K562 (cell line): ENCODE data around the gene CDCP1. TPM values are rescaled to one million over a fixed set of nuclear protein-coding genes. Genes with fewer than 3 reads are reported as not detected.

Source experiments
- DIDO1 ChIP-seq: fragments of 450-650 bp; IDR thresholded peaks from 2 replicates; pipeline ENCODE4 v1.6.1; 2016; ENCODE audit warnings: low read depth, missing biosample characterization, missing genetic modification characterization
- FOSL1 ChIP-seq: fragments of 200-800 bp; sonication (Bioruptor generic); conservative IDR thresholded peaks from 2 replicates; pipeline ENCODE4 v1.6.1; 2016; ENCODE audit warnings: missing genetic modification characterization, missing compliant biosample characterization
- LCOR ChIP-seq: sonication (generic); formaldehyde crosslinking; IDR thresholded peaks from 2 replicates; pipeline ENCODE4 v1.8.0; 2022; ENCODE audit warnings: mild to moderate bottlenecking, missing genetic modification reagents
- MAZ ChIP-seq, 2 experiments: fragments of 450-650 bp in 1 of 2; sonication (generic) in 1 of 2; formaldehyde crosslinking; IDR thresholded peaks in 1 of 2; conservative IDR thresholded peaks in 1 of 2; 2 replicates each; pipeline versions ENCODE4 v1.4.0 to v1.5.0; 2020; ENCODE audit warnings: mild to moderate bottlenecking in 1 of 2, missing genetic modification reagents in 1 of 2
- MEF2D ChIP-seq: conservative IDR thresholded peaks from 2 replicates; pipeline ENCODE4 v1.6.1; 2016; ENCODE audit warnings: low read depth, missing genetic modification characterization, missing compliant biosample characterization
- MLLT1 ChIP-seq, 2 experiments: fragments of 450-650 bp; IDR thresholded peaks; 2 replicates each; pipeline ENCODE4 v1.6.1; 2016
- MTF1 ChIP-seq: fragments of 250-450 bp; sonication (Bioruptor Pico); IDR thresholded peaks from 2 replicates; pipeline ENCODE4 v1.9.0; 2021; ENCODE audit warnings: moderate library complexity, mild to moderate bottlenecking, inconsistent platforms, borderline replicate concordance
- NCOA2 ChIP-seq, 2 experiments: fragments of 450-650 bp; IDR thresholded peaks; 2 replicates each; pipeline ENCODE4 v1.6.1; 2018; ENCODE audit warnings: mild to moderate bottlenecking in 2 of 2, moderate library complexity in 1 of 2; ENCODE audit not compliant: partially characterized antibody in 2 of 2
- NR2F6 ChIP-seq: fragments of 450-650 bp; formaldehyde crosslinking; IDR thresholded peaks from 2 replicates; pipeline ENCODE4 v1.4.0; 2020; ENCODE audit warnings: mild to moderate bottlenecking
- POLR2A ChIP-seq: fragments of 450-650 bp; conservative IDR thresholded peaks from 2 replicates; pipeline ENCODE4 v1.6.1; 2016
- POLR2H ChIP-seq: IDR thresholded peaks from 2 replicates; pipeline ENCODE4 v1.6.1; 2016; ENCODE audit warnings: missing genetic modification characterization, low read depth, mild to moderate bottlenecking, control low read depth, missing compliant biosample characterization, moderate library complexity
- TCF15 ChIP-seq: fragments of 250-450 bp; sonication (Bioruptor Pico); IDR thresholded peaks from 2 replicates; pipeline ENCODE4 v1.8.0; 2022; ENCODE audit warnings: moderate library complexity, mild to moderate bottlenecking, inconsistent platforms
- ZBTB17 ChIP-seq: fragments of 450-650 bp; formaldehyde crosslinking; IDR thresholded peaks from 2 replicates; pipeline ENCODE4 v1.4.0; 2020; ENCODE audit warnings: mild to moderate bottlenecking
- ZNF592 ChIP-seq: fragments of 450-650 bp; IDR thresholded peaks from 2 replicates; pipeline ENCODE4 v1.6.1; 2017; ENCODE audit warnings: antibody characterized with exemption, mild to moderate bottlenecking
- polyA plus RNA-seq, 8 experiments: library from polyadenylated mRNA; depleted of rRNA in 4 of 8; stranded (reverse) in 5 of 8; unstranded in 3 of 8; fragments of >200 nt; fragmentation: Nextera tagmentation in 2 of 8; fragmentation: Illumina TruSeq in 1 of 8; extraction: Ambion mirVana in 2 of 8; extraction: Trizol in 1 of 8; gene quantifications; 2 replicates each; pipeline versions ENCODE4 v1.2.1 to v1.2.3, GENCODE V29; 2011 to 2014; ENCODE audit warnings: inconsistent platforms in 1 of 8, missing spikeins in 1 of 8
- total RNA-seq, 7 experiments: library from RNA; depleted of rRNA in 6 of 7; stranded (reverse); fragments of >200 nt in 6 of 7; fragmentation: Illumina TruSeq in 2 of 7; extraction: Trizol in 2 of 7; gene quantifications; 2 replicates each; pipeline versions ENCODE4 v1.2.1 to v1.2.3, GENCODE V29; 2011 to 2021; ENCODE audit warnings: low replicate concordance in 1 of 7
- TF ChIP-seq, protein P1 (sequence below), 2 experiments: fragments of 450-650 bp; IDR thresholded peaks; 2 replicates each; pipeline ENCODE4 v1.6.1; 2018; ENCODE audit warnings: mild to moderate bottlenecking in 2 of 2, low read depth in 1 of 2; ENCODE audit not compliant: partially characterized antibody in 2 of 2
- TF ChIP-seq, protein P2 (sequence below): fragments of 250-450 bp; sonication (Bioruptor Pico); IDR thresholded peaks from 2 replicates; pipeline ENCODE4 v1.5.0; 2020; ENCODE audit warnings: mild to moderate bottlenecking

CDCP1 gene
- total and polyA plus RNA-seq, 9 of the 15 experiments (the other 6 are each of a cell fraction or from before 2014, with no cell fraction given), result 3.9 to 16.4 (median 5.2) TPM

DNA sequence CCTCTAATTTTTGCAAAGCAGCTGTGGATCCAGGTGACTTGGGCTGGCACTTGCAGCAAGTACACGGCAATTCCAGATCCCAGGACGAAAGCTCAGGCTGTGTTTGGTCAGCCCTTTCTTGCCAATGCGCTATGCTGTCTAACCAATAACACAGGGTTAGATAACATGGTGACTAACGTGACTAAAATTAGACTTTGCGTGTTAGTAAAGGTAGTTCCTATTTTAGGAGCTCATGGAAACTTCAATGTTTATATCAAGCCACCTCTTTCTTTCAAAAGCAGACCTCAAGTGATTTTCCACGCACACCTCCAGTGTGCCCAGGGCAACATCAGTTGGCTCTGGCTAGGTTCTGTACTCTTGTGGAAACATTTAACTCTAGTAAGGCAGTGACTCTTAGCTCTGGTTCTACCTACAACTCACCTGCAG lies 32.5 kb downstream of the CDCP1 start (continued):
- 0 out of 4 replicates have a peak, but pooled peaks of 1 of the 2 experiments have one; percentile 35 for TF ChIP-seq MAZ (CRISPR knock-in tag; conservative IDR thresholded peaks at IDR 0.05 in 1 of 2, IDR thresholded peaks at IDR 0.05 in 1 of 2)
- 0 out of 2 replicates have a peak, but pooled peaks have one; percentile 33 for TF ChIP-seq ZNF592
- no peak for TF ChIP-seq POLR2A
- TF ChIP-seq FOSL1 (tag), result peak; percentile 77
- no peak for TF ChIP-seq NR2F6
- TF ChIP-seq MTF1, result no peak
- TF ChIP-seq, protein P1, sequence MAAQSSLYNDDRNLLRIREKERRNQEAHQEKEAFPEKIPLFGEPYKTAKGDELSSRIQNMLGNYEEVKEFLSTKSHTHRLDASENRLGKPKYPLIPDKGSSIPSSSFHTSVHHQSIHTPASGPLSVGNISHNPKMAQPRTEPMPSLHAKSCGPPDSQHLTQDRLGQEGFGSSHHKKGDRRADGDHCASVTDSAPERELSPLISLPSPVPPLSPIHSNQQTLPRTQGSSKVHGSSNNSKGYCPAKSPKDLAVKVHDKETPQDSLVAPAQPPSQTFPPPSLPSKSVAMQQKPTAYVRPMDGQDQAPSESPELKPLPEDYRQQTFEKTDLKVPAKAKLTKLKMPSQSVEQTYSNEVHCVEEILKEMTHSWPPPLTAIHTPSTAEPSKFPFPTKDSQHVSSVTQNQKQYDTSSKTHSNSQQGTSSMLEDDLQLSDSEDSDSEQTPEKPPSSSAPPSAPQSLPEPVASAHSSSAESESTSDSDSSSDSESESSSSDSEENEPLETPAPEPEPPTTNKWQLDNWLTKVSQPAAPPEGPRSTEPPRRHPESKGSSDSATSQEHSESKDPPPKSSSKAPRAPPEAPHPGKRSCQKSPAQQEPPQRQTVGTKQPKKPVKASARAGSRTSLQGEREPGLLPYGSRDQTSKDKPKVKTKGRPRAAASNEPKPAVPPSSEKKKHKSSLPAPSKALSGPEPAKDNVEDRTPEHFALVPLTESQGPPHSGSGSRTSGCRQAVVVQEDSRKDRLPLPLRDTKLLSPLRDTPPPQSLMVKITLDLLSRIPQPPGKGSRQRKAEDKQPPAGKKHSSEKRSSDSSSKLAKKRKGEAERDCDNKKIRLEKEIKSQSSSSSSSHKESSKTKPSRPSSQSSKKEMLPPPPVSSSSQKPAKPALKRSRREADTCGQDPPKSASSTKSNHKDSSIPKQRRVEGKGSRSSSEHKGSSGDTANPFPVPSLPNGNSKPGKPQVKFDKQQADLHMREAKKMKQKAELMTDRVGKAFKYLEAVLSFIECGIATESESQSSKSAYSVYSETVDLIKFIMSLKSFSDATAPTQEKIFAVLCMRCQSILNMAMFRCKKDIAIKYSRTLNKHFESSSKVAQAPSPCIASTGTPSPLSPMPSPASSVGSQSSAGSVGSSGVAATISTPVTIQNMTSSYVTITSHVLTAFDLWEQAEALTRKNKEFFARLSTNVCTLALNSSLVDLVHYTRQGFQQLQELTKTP (IDR thresholded peaks at IDR 0.05; ENCODE audit: low read depth in 1 of 2, partially characterized antibody in 2 of 2), result no peak
- TF ChIP-seq, protein P2, sequence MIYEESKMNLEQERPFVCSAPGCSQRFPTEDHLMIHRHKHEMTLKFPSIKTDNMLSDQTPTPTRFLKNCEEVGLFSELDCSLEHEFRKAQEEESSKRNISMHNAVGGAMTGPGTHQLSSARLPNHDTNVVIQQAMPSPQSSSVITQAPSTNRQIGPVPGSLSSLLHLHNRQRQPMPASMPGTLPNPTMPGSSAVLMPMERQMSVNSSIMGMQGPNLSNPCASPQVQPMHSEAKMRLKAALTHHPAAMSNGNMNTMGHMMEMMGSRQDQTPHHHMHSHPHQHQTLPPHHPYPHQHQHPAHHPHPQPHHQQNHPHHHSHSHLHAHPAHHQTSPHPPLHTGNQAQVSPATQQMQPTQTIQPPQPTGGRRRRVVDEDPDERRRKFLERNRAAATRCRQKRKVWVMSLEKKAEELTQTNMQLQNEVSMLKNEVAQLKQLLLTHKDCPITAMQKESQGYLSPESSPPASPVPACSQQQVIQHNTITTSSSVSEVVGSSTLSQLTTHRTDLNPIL, result 0 out of 2 replicates have a peak, but pooled peaks have one; percentile 36
- 0 out of 2 replicates have a peak, but pooled peaks have one; percentile 51 for TF ChIP-seq LCOR
- no peak; the same call in 1 of the 2 replicates for TF ChIP-seq POLR2H (tag)
- TF ChIP-seq DIDO1 (tag), result no peak
- 0 out of 2 replicates have a peak, but pooled peaks have one; percentile 50 for TF ChIP-seq ZBTB17 (CRISPR knock-in tag)
- TF ChIP-seq NCOA2 (IDR thresholded peaks at IDR 0.05; ENCODE audit: partially characterized antibody in 2 of 2), result no peak
- TF ChIP-seq TCF15 (CRISPR knock-in tag), result no peak
- no peak for TF ChIP-seq MLLT1 (IDR thresholded peaks at IDR 0.05)
- peak; percentile 95 for TF ChIP-seq MEF2D
